Measurements from ENCODE around the gene CRHR2. TPM values are rescaled to one million over a fixed set of nuclear protein-coding genes. Genes with fewer than 3 reads are reported as not detected.

CRHR2 gene
- total RNA-seq, 4 donors from 2014 or later: 0.39 to 0.45 TPM; not detected in 2

GRCh38 chr7:30664184-30664885, 17.9 kb downstream of the CRHR2 start:
- Histone ChIP-seq H3K36me3 (no peaks in the 10 kb centered on the region), H3K4me3 (replicated peaks in 1 of 3) (no peak overlapping the region), H3K9me3 (no peaks in the 10 kb centered on the region), H3K4me1 (no peaks in the 10 kb centered on the region), H3K27ac (no peak overlapping the region), H3K27me3 (no peaks in the 10 kb centered on the region)
- 87 to 94% methylated on average over 2 of the region's 2 CpGs for WGBS, 2 donors
- no peak for DNase-seq
- TF ChIP-seq POLR2A (IDR thresholded peaks at IDR 0.05) (no peak), CTCF (IDR thresholded peaks at IDR 0.05) (no peak)
- intact Hi-C loops (cut with DNase I): no loop called here

- H3K36me3 ChIP-seq: no peaks in the 10 kb centered on the region
- no peaks in the 10 kb centered on the region for H3K9me3 ChIP-seq
- no peak for DNase-seq
- intact Hi-C loops (cut with DNase I): no loop called here
- WGBS, 2 donors: 75 to 84% methylated on average over 2 to 4 of the region's 4 CpGs
- H3K27ac ChIP-seq: no peak overlapping the region
- H3K27me3 ChIP-seq: no peaks in the 10 kb centered on the region
- no peak for TF ChIP-seq CTCF (IDR thresholded peaks at IDR 0.05)
- TF ChIP-seq POLR2A (IDR thresholded peaks at IDR 0.05): no peak
- no peak overlapping the region for H3K4me3 ChIP-seq (replicated peaks in 1 of 3)
- no peaks in the 10 kb centered on the region for H3K4me1 ChIP-seq
These were observed 18.8 kb downstream of the CRHR2 start for GRCh38 chr7:30663414-30663813.

- no peaks in the 10 kb centered on the region for H3K4me1 ChIP-seq
- DNase-seq: no peak
- intact Hi-C loops (cut with DNase I): no loop called here
- 84 to 91% methylated on average over 9 of the region's 9 CpGs for WGBS, 2 donors
- no peaks in the 10 kb centered on the region for H3K9me3 ChIP-seq
- H3K27me3 ChIP-seq: no peaks in the 10 kb centered on the region
- H3K27ac ChIP-seq: no peak overlapping the region
- H3K4me3 ChIP-seq (replicated peaks in 1 of 3): no peak overlapping the region
- no peaks in the 10 kb centered on the region for H3K36me3 ChIP-seq
- TF ChIP-seq CTCF (IDR thresholded peaks at IDR 0.05) (no peak), POLR2A (IDR thresholded peaks at IDR 0.05) (no peak)
These were observed 19.8 kb downstream of the CRHR2 start for GRCh38 chr7:30662431-30662939.

GRCh38 chr7:30661926-30662325, 20.3 kb downstream of the CRHR2 start:
- H3K27ac ChIP-seq: no peak overlapping the region
- no peak overlapping the region for H3K4me3 ChIP-seq (replicated peaks in 1 of 3)
- no peak for DNase-seq
- intact Hi-C loops (cut with DNase I): no loop called here
- H3K9me3 ChIP-seq: no peaks in the 10 kb centered on the region
- H3K27me3 ChIP-seq: no peaks in the 10 kb centered on the region
- TF ChIP-seq POLR2A (IDR thresholded peaks at IDR 0.05) (no peak), CTCF (IDR thresholded peaks at IDR 0.05) (no peak)
- 92 to 93% methylated on average over 6 of the region's 6 CpGs for WGBS, 2 donors
- H3K36me3 ChIP-seq: no peaks in the 10 kb centered on the region
- no peaks in the 10 kb centered on the region for H3K4me1 ChIP-seq
